Neural cell (in vitro differentiated cells): ENCODE data around the gene LANCL2. TPM values are rescaled to one million over a fixed set of nuclear protein-coding genes. Genes with fewer than 3 reads are reported as not detected.

Experiments
- H2AFZ ChIP-seq: fragments of 200-600, 300-800 bp; sonication (generic), shearing (Covaris generic); 2 replicates; pipeline ENCODE4 v1.6.0; 2014; ENCODE audit warnings: low read depth, mild to moderate bottlenecking, antibody characterized with exemption, low read length, moderate library complexity
- H3F3A ChIP-seq: fragments of 200-600 bp; shearing (Covaris generic); 2 replicates; pipeline ENCODE4 v1.6.1; 2016; ENCODE audit warnings: mild to moderate bottlenecking, moderate library complexity, mixed read lengths, antibody characterized with exemption, low read length; ENCODE audit not compliant: insufficient read depth, poor library complexity, severe bottlenecking
- H3K27ac ChIP-seq: fragments of 200-600, 300-800 bp; sonication (generic), shearing (Covaris generic); 2 replicates; pipeline ENCODE4 v1.5.1; 2014; ENCODE audit warnings: mild to moderate bottlenecking, low read length, moderate library complexity
- H3K27me3 ChIP-seq: fragments of 300-800, 200-600 bp; sonication (generic), shearing (Covaris generic); 2 replicates; pipeline ENCODE4 v1.6.0; 2014; ENCODE audit warnings: mild to moderate bottlenecking, low read depth, low read length, moderate library complexity; ENCODE audit not compliant: insufficient read depth
- H3K36me3 ChIP-seq: fragments of 300-800, 200-600 bp; sonication (generic), shearing (Covaris generic); 2 replicates; pipeline ENCODE4 v1.5.1; 2014; ENCODE audit warnings: mild to moderate bottlenecking, antibody characterized with exemption, low read length, moderate library complexity; ENCODE audit not compliant: insufficient read depth
- H3K4me2 ChIP-seq: fragments of 300-800, 200-600 bp; sonication (generic), shearing (Covaris generic); 2 replicates; pipeline ENCODE4 v1.6.0; 2014; ENCODE audit warnings: mild to moderate bottlenecking, low read length
- H3K4me3 ChIP-seq: fragments of 300-800, 200-600 bp; sonication (generic), shearing (Covaris generic); 2 replicates; pipeline ENCODE4 v1.5.1; 2014; ENCODE audit warnings: mild to moderate bottlenecking, low read length, moderate library complexity
- H3K79me2 ChIP-seq: fragments of 200-600 bp; shearing (Covaris generic); replicated peaks from 2 replicates; pipeline ENCODE4 v1.6.0; 2014; ENCODE audit warnings: mild to moderate bottlenecking, low read length, moderate library complexity; ENCODE audit not compliant: insufficient read depth
- H3K9ac ChIP-seq: fragments of 300-800, 200-600 bp; sonication (generic), shearing (Covaris generic); 2 replicates; pipeline ENCODE4 v1.6.1; 2016; ENCODE audit warnings: mild to moderate bottlenecking, low read length, mixed read lengths
- H3K9me2 ChIP-seq: fragments of 200-600 bp; shearing (Covaris generic); 2 replicates; pipeline ENCODE4 v1.6.1; 2016; ENCODE audit warnings: mild to moderate bottlenecking, low read length, mixed read lengths; ENCODE audit not compliant: insufficient read depth
- H3K9me3 ChIP-seq: fragments of 200-600, 300-800 bp; sonication (generic), shearing (Covaris generic); 2 replicates; pipeline ENCODE4 v1.6.1; 2016; ENCODE audit warnings: mild to moderate bottlenecking, mixed run types, low read length, moderate library complexity, mixed read lengths
- H4K20me1 ChIP-seq: fragments of 200-600 bp; shearing (Covaris generic); 2 replicates; pipeline ENCODE4 v1.6.1; 2016; ENCODE audit warnings: mild to moderate bottlenecking, mixed run types; ENCODE audit not compliant: insufficient read depth
- EP300 ChIP-seq: fragments of 450-650 bp; conservative IDR thresholded peaks from 2 replicates; pipeline ENCODE4 v1.6.1; 2014; ENCODE audit warnings: antibody characterized with exemption, mild to moderate bottlenecking, moderate library complexity; ENCODE audit not compliant: poor library complexity, severe bottlenecking
- EZH2 ChIP-seq: fragments of 200-600, 300-800 bp; shearing (Covaris generic), sonication (generic); IDR thresholded peaks from 2 replicates; pipeline ENCODE4 v1.6.1; 2014; ENCODE audit warnings: antibody characterized with exemption, low read length, borderline replicate concordance, mild to moderate bottlenecking; ENCODE audit not compliant: insufficient read depth, poor library complexity, severe bottlenecking
- MXI1 ChIP-seq: fragments of 450-650 bp; conservative IDR thresholded peaks from 2 replicates; pipeline ENCODE4 v1.6.1; 2014; ENCODE audit warnings: antibody characterized with exemption, mild to moderate bottlenecking; ENCODE audit not compliant: poor library complexity, severe bottlenecking
- POLR2AphosphoS5 ChIP-seq: IDR thresholded peaks from 2 replicates; pipeline ENCODE4 v1.6.1; 2012
- RAD21 ChIP-seq: fragments of 450-650 bp; conservative IDR thresholded peaks from 2 replicates; pipeline ENCODE4 v1.6.1; 2014; ENCODE audit warnings: antibody characterized with exemption, mild to moderate bottlenecking, moderate library complexity
- SMC3 ChIP-seq: fragments of 450-650 bp; conservative IDR thresholded peaks from 2 replicates; pipeline ENCODE4 v1.6.1; 2014; ENCODE audit warnings: antibody characterized with exemption, mild to moderate bottlenecking, moderate library complexity; ENCODE audit not compliant: poor library complexity
- TAF1 ChIP-seq: IDR thresholded peaks from 2 replicates; pipeline ENCODE4 v1.6.1; 2012; ENCODE audit warnings: low read depth
- polyA plus RNA-seq: library from polyadenylated mRNA; depleted of rRNA; stranded (reverse); fragments of >200 nt; gene quantifications from 2 replicates; pipeline ENCODE4 v1.2.3, GENCODE V29; 2014
- TF ChIP-seq, protein P1 (sequence below): fragments of 450-650 bp; IDR thresholded peaks from 2 replicates; pipeline ENCODE4 v1.5.1; 2014; ENCODE audit warnings: antibody characterized with exemption, mild to moderate bottlenecking, moderate library complexity; ENCODE audit not compliant: poor library complexity, severe bottlenecking
- TF ChIP-seq, protein P2 (sequence below): IDR thresholded peaks from 2 replicates; pipeline ENCODE4 v1.6.1; 2012; ENCODE audit warnings: borderline replicate concordance

The LANCL2 gene
- polyA plus RNA-seq, 1 donor from 2014 or later = 51.2 TPM

DNA sequence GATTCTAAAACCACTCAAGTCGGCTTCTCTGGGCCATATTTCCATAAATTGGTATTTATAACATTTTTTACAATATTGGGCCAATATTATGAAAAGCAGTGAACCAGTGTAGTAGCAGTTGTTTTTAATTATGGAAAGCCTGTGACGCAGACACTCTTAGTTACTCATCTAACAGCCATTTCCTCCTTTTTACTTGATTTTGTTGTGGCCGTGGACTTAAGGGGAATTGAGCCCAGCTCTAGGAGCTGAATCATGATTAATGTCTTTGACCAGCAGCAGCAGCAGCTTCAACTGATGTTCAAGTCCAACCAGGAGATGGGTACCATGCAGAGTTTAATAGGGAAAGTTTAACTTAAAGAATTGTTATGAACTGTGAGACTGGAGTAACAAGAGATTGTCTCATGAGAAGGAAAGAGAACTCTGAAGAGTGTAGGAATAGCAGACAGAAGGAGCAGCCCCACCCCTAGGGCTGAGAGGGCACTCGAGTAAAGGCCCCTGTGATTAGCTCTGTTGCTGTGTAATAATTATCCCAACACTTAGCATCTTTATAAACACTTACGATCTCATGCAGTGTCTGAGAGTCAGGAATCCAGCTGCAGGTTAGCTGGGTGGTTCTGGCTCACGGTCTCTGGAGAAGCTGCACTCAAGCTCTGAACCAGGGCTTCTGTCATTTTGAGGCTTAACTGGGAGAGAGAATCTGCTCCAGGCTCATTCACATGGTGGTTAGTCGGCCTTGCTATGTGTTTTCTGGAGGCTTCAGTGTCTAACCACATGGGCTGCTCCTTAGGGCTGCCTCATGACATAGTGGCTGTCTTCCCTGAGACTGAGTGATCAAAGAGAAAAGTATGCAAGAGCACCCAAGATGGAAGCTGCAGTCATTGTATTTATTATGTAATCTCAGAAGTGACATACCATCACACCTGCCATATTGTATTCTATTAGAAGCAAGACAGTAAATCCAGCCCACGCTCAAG lies 4.6 kb downstream of the LANCL2 start (continued):
- TF ChIP-seq, protein P1, sequence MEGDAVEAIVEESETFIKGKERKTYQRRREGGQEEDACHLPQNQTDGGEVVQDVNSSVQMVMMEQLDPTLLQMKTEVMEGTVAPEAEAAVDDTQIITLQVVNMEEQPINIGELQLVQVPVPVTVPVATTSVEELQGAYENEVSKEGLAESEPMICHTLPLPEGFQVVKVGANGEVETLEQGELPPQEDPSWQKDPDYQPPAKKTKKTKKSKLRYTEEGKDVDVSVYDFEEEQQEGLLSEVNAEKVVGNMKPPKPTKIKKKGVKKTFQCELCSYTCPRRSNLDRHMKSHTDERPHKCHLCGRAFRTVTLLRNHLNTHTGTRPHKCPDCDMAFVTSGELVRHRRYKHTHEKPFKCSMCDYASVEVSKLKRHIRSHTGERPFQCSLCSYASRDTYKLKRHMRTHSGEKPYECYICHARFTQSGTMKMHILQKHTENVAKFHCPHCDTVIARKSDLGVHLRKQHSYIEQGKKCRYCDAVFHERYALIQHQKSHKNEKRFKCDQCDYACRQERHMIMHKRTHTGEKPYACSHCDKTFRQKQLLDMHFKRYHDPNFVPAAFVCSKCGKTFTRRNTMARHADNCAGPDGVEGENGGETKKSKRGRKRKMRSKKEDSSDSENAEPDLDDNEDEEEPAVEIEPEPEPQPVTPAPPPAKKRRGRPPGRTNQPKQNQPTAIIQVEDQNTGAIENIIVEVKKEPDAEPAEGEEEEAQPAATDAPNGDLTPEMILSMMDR = no peak
- TF ChIP-seq MXI1 = no peak

DNA sequence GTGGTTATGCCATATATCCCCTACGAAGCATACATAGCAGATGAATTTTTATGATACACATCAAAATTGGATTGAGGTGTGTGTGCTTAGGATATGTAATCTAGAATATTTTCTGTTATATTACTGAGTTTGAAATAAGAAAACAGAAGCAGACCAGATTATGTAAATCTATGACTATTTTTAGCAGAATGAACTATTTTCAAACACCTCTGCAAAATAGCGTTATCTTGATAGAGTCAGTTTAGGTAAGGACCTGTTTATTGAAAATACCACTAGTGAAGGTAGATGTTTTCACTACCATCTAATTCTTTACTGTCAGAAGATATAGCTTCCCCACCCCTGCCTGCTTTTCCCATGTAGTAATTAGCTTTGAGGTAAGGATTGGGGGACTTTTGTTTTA lies 9.1 kb downstream of the LANCL2 start:
- no peak overlapping the region for H3K4me2 ChIP-seq
- no peaks in the 10 kb centered on the region for H3F3A ChIP-seq
- no peak overlapping the region for H2AFZ ChIP-seq
- H3K27me3 ChIP-seq = no peaks in the 10 kb centered on the region
- H3K36me3 ChIP-seq = no peaks in the 10 kb centered on the region
- no peak overlapping the region for H3K27ac ChIP-seq
- H3K9me3 ChIP-seq = no peaks in the 10 kb centered on the region
- no peaks in the 10 kb centered on the region for H3K9me2 ChIP-seq
- H3K9ac ChIP-seq = no peak overlapping the region
- no peak overlapping the region for H3K4me3 ChIP-seq
- peaks cover 38% of the 10 kb centered on the region for H3K79me2 ChIP-seq
- TF ChIP-seq POLR2AphosphoS5 = no peak
- TF ChIP-seq MXI1 = no peak
- TF ChIP-seq, protein P2, sequence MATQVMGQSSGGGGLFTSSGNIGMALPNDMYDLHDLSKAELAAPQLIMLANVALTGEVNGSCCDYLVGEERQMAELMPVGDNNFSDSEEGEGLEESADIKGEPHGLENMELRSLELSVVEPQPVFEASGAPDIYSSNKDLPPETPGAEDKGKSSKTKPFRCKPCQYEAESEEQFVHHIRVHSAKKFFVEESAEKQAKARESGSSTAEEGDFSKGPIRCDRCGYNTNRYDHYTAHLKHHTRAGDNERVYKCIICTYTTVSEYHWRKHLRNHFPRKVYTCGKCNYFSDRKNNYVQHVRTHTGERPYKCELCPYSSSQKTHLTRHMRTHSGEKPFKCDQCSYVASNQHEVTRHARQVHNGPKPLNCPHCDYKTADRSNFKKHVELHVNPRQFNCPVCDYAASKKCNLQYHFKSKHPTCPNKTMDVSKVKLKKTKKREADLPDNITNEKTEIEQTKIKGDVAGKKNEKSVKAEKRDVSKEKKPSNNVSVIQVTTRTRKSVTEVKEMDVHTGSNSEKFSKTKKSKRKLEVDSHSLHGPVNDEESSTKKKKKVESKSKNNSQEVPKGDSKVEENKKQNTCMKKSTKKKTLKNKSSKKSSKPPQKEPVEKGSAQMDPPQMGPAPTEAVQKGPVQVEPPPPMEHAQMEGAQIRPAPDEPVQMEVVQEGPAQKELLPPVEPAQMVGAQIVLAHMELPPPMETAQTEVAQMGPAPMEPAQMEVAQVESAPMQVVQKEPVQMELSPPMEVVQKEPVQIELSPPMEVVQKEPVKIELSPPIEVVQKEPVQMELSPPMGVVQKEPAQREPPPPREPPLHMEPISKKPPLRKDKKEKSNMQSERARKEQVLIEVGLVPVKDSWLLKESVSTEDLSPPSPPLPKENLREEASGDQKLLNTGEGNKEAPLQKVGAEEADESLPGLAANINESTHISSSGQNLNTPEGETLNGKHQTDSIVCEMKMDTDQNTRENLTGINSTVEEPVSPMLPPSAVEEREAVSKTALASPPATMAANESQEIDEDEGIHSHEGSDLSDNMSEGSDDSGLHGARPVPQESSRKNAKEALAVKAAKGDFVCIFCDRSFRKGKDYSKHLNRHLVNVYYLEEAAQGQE = no peak
- TF ChIP-seq, protein P1 = no peak
- TF ChIP-seq RAD21 = no peak
- TF ChIP-seq TAF1 = no peak
- TF ChIP-seq EZH2 = no peak
- no peak for TF ChIP-seq SMC3
- TF ChIP-seq EP300 = no peak
- H4K20me1 ChIP-seq = no peaks in the 10 kb centered on the region
